Measurements from ENCODE around the gene AOAH. TPM values are rescaled to one million over a fixed set of nuclear protein-coding genes. Genes with fewer than 3 reads are reported as not detected.

AOAH gene
- total and polyA plus RNA-seq, 9 of the 15 experiments (the other 6 are each of a cell fraction or from before 2014, with no cell fraction given), result not detected

GRCh38 chr7:36749282-36749960, 25.1 kb upstream of the AOAH start:
- Histone ChIP-seq H3K27ac (ENCODE audit: extremely low read depth, low read depth, low read length) (no peak overlapping the region), H3K4me3 (no peak overlapping the region), H3K4me1 (replicated peaks in 1 of 2; ENCODE audit: control insufficient read depth in 2 of 2, insufficient read depth in 2 of 2, low read length in 2 of 2) (no peaks in the 10 kb centered on the region), H3K79me2 (ENCODE audit: control insufficient read depth, insufficient read depth, low read length) (no peaks in the 10 kb centered on the region), H2AFZ (ENCODE audit: low read depth, low read length) (no peak overlapping the region), H3K27me3 (ENCODE audit: control insufficient read depth in 2 of 2, insufficient read depth in 2 of 2, low read length in 2 of 2) (peaks cover 0 to 7% of the 10 kb centered on the region in 2 experiments; a peak in 1 of 5 replicates), H3K36me3 (ENCODE audit: control insufficient read depth, insufficient read depth, low read length) (no peaks in the 10 kb centered on the region), H3K9ac (ENCODE audit: insufficient read depth in 1 of 2, low read depth in 2 of 2, low read length in 2 of 2) (no peak overlapping the region), H3K4me2 (ENCODE audit: insufficient read depth, low read length) (no peak overlapping the region), H4K20me1 (replicated peaks; ENCODE audit: control insufficient read depth, insufficient read depth, low read length) (no peaks in the 10 kb centered on the region), H3K9me1 (ENCODE audit: control insufficient read depth, insufficient read depth, low read length) (no peaks in the 10 kb centered on the region), H3K9me3 (replicated peaks; ENCODE audit: control insufficient read depth, insufficient read depth, low read depth, low read length) (no peaks in the 10 kb centered on the region)
- 0% methylated on average over 2 of the region's 2 CpGs for WGBS (ENCODE audit: insufficient coverage, low coverage, missing lambda C conversion rate)
- in situ Hi-C loops (cut with MboI), result no loop called here
- FAIRE-seq, result no peak
- BruUV-seq (replicated peaks), result no TSS peak
- ATAC-seq, result no peak
- no peak for TF ChIP-seq ZNF695 (CRISPR knock-in tag; IDR thresholded peaks at IDR 0.05)
- TF ChIP-seq RBM17 (IDR thresholded peaks at IDR 0.05; ENCODE audit: borderline replicate concordance, low read depth, low read length), result no peak
- TF ChIP-seq CEBPB (tag; IDR thresholded peaks at IDR 0.05), result peak; percentile 68
- TF ChIP-seq ZFX (CRISPR knock-in tag; IDR thresholded peaks at IDR 0.05), result no peak
- no peak for TF ChIP-seq TCFL5 (CRISPR knock-in tag; conservative IDR thresholded peaks at IDR 0.05)
- TF ChIP-seq GTF2E2 (tag; IDR thresholded peaks at IDR 0.05), result no peak
- no peak for TF ChIP-seq SMAD2 (IDR thresholded peaks at IDR 0.05; ENCODE audit: low read depth, low read length)
- peak; percentile 27; the same call in 1 of the 2 replicates for TF ChIP-seq FOSL1 (tag; conservative IDR thresholded peaks at IDR 0.05)
- no peak for TF ChIP-seq ZFP1 (CRISPR knock-in tag; IDR thresholded peaks at IDR 0.05)
- TF ChIP-seq RBM14 (IDR thresholded peaks at IDR 0.05; ENCODE audit: borderline replicate concordance, insufficient read depth, low read depth, low read length), result no peak
- TF ChIP-seq, protein P1, sequence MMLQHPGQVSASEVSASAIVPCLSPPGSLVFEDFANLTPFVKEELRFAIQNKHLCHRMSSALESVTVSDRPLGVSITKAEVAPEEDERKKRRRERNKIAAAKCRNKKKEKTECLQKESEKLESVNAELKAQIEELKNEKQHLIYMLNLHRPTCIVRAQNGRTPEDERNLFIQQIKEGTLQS (IDR thresholded peaks at IDR 0.05), result no peak
- TF ChIP-seq, protein P1 (CRISPR knock-in tag; conservative IDR thresholded peaks at IDR 0.05), result no peak
- TF ChIP-seq, protein P2, sequence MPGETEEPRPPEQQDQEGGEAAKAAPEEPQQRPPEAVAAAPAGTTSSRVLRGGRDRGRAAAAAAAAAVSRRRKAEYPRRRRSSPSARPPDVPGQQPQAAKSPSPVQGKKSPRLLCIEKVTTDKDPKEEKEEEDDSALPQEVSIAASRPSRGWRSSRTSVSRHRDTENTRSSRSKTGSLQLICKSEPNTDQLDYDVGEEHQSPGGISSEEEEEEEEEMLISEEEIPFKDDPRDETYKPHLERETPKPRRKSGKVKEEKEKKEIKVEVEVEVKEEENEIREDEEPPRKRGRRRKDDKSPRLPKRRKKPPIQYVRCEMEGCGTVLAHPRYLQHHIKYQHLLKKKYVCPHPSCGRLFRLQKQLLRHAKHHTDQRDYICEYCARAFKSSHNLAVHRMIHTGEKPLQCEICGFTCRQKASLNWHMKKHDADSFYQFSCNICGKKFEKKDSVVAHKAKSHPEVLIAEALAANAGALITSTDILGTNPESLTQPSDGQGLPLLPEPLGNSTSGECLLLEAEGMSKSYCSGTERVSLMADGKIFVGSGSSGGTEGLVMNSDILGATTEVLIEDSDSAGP (CRISPR knock-in tag; IDR thresholded peaks at IDR 0.05), result no peak
- TF ChIP-seq CCNT2 (IDR thresholded peaks at IDR 0.05; ENCODE audit: borderline replicate concordance, extremely low read depth, insufficient read length, low read depth, low read length), result no peak
- TF ChIP-seq CEBPG (CRISPR knock-in tag; IDR thresholded peaks at IDR 0.05), result no peak
- peak; percentile 49 to 64; a peak in 3 of 4 replicates for TF ChIP-seq CEBPG (tag; conservative IDR thresholded peaks at IDR 0.05 in 1 of 2, IDR thresholded peaks at IDR 0.05 in 1 of 2)
- no peak for TF ChIP-seq RAD21 (CRISPR knock-in tag; conservative IDR thresholded peaks at IDR 0.05 in 1 of 2, IDR thresholded peaks at IDR 0.05 in 1 of 2)
- TF ChIP-seq NELFE (IDR thresholded peaks at IDR 0.05; ENCODE audit: insufficient read depth, insufficient read length), result no peak
- TF ChIP-seq RB1 (IDR thresholded peaks at IDR 0.05; ENCODE audit: low read depth), result no peak
- no peak for TF ChIP-seq ESRRB (CRISPR knock-in tag; IDR thresholded peaks at IDR 0.05; ENCODE audit: borderline replicate concordance)
- intact Hi-C loops (cut with micrococcal nuclease), result no loop called here
- POLR2A ChIA-PET, result no interaction called here
- CTCF ChIA-PET (ENCODE audit: low intra/inter-chr PET ratio), result no interaction called here
- DNase-seq (ENCODE audit: extremely low read depth in 1 of 4, low spot score in 3 of 4), result no peak
